HG02763 (cell line): ENCODE data around the gene CREB1.
"Not testable (repeated sequence)": the region's sequence is repeated elsewhere in the genome, so short reads cannot be mapped to it uniquely, and the experiment has no call there.

ENCODE experiments used
- ATAC-seq: cut with Tn5 transposase; IDR thresholded peaks from one replicate; pipeline ENCODE4 v1.9.1; 2021; ENCODE audit warnings: mild to moderate bottlenecking, moderate library complexity; ENCODE audit not compliant: unreplicated experiment

CREB1 gene

DNA sequence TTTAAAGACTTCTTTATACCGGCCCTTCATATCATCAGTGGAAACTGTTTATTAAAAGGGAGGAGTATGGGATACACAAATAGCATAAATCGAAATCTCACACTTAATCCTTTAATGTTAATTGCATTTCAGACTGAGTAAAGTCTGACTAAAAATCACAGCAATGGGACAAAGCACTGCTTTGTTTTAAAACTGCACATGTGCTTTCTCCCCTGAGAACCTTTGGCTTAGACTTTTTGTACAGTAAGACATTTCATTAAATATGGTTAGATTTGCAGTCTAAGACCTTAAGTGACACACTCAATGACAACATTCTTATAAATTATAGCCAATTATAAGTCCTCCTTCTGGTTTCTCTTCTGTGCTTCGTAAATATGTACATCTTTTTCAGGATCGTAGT is 83.0 kb downstream of the CREB1 start:
- no peak for ATAC-seq

- ATAC-seq, result no peak
Measured at GRCh38 chr2:207614824-207615223, 85.1 kb downstream of the CREB1 start.

DNA sequence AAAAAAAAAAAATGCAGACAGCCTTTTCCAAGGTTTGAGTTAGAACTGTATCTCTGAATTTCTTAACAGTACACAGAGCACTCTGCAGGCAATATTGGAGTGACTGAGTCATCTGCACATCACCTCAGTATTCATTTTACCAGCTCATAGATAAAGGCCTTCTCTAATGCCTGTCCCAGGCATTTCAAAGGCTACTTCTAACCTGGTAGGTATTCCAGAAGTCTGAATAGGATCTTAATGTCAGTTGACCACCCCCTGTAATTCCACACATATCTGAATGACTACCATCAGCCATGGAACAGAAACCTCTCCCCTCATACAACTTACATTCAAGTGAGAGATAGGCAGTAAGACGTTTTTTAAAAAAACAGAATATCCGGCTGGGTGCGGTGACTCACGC is 86.4 kb downstream of the CREB1 start:
- ATAC-seq, result no peak

- no peak for ATAC-seq
Measured at GRCh38 chr2:207617011-207617671, 87.4 kb downstream of the CREB1 start.

DNA sequence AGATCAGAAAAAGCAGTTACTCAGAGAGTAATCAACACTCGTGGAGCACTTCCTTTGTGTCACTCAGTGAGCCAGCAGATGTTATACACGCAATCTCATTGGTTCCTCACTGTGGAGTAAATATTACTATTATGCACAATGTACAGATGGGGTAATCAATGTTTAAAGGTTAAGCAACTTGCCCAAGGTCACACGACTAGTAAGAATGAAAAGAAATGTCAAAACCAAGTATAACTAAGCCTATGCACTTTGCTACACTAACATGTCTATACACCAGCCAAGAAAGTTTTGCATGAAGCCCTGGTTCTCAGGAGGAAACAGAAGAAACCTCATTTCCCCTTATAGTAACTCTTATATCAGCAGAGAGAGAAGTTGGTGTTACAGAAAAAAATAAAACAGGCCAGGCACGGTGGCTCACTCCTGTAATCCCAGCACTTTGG is 90.0 kb downstream of the CREB1 start:
- ATAC-seq, result peak; percentile 45

DNA sequence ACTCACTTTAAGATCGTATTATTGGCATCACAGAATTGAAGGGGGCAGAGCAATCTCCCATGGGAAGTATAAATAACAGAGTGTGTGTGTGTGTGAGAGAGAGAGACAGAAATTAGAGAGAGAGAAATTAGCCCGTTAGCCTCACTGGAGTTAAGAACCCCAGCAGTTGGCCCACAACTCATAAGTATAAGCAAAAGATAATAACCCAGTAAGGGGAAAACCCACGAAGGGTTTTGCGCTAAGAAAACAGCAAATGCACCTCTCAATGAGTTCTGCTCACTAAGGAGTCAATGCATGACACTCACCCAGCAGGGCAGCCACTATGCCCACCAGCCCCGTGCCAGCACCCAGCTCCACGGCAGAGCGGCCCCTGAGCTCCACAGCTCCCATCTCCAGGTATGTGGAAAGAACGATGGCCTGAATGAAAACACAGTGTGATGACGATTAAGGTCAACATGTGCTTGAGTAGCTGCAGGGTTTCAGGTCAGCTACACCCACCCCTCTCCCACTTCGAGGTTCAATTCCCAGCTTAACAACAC is 91.8 kb downstream of the CREB1 start:
- no peak for ATAC-seq

DNA sequence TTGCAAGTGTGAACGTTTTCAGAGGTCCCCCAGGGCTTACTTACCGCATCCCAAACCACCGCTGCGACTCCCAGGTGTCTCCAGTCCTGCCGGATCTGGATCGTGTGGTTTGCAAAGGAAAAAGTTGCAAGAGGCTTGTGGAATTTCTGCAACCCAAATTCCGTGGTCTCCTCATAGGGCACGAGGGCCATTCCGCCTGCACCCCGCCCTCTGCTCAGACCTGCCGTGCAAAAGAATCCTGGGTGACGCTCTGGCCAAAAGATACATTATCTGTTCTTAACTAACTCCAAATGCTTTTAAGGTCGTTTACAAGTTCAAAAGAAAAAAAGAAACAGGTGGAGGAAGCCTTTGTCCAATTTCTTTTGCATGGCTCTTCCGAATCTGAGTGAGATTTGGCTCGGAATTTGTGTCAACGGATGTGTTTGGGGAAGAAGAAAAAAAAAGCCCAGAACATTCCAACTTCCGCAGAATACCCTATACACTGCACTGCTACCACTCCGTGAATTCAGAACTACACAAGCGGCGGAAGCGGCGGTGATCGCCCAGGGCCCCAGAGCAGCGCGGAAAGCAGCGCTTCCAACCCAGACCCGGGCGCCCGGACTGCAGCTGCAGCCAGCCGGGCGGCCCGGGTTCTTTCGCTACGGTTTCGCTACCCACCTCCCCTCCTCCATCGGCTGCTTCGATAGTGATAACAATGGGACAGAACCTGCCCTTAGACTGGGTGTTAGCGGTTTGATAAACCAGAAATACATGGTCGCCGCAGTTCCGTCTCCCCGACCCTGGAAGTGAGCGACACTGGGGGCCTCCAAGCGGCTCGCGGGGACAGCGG is 94.6 kb downstream of the CREB1 start:
- peak; percentile 31 for ATAC-seq

GRCh38 chr2:207625014-207625907 is 95.5 kb downstream of the CREB1 start, which contains the start of gene METTL21A:
TSS of gene METTL21A (minus strand) at chr2:207625394. CDS start at chr2:207624375, 1,019 bp downstream.
- ATAC-seq, result peak; percentile 64

DNA sequence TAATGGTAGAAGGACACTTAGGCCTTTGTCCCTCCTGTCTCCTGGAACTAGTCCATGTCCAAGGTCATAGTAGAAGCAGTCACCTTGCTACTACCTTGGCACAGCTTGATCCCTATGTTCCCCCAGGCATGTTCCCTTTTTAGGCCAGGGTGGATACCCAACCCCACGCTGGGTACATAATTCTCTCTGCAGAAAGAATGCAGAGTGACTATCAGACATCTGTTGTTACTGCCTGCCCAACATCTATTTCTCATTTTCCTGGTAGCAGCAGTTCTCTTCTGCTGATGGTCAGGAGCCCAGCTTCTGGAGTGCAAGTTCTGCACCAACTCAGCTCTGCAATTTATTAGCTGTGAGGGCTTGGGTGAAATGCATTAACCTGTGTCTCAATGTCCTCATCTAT is 99.8 kb downstream of the CREB1 start:
- ATAC-seq, result no peak

- no peak for ATAC-seq
Measured at GRCh38 chr2:207630491-207630890, 100.7 kb downstream of the CREB1 start.

DNA sequence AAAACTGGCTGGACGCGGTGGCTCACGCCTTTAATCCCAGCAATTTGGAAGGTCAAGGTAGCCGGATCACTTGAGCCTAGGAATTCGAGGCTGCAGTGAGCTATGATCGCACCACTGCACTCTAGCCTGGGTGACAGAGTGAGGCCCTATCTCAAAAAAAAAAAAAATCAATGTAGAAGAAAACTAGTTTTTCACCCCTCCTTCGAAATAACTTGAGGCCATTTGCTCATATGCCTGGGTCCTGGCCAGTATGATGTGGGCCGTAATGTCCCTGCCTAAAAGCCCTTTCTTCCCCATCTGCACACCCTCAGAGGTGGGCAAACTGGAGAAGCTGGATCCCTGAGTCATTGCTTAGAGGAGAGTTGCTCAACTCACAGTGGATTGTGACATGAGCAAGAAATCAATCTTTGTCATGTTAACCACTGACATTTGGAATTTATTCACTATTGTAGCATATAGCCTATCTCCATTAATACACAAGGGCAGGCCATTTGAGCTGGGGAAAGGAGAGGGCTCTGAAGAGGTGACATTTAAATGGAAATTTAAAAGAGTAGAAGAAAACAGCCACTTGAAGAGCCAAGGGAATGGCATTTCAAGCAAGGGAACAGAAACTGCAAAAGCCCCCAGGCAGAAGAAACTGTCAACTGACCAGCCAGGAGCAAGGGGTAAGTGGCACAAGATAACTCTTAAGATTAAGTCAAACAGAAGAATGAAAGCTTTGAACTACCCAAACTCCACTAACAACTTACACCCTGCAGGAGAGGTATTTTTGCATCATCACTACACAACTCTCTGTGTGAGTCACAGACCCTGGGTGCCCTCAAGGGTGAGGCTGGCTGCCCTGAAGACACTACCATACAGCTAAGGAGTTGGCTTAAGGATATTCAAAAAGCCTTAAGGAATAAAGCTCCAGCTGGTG is 103.1 kb downstream of the CREB1 start:
- no peak for ATAC-seq

- ATAC-seq, result no peak
Measured at GRCh38 chr2:207633686-207634085, 103.9 kb downstream of the CREB1 start.

- ATAC-seq, result no peak
Measured at GRCh38 chr2:207635468-207636200, 105.9 kb downstream of the CREB1 start.

DNA sequence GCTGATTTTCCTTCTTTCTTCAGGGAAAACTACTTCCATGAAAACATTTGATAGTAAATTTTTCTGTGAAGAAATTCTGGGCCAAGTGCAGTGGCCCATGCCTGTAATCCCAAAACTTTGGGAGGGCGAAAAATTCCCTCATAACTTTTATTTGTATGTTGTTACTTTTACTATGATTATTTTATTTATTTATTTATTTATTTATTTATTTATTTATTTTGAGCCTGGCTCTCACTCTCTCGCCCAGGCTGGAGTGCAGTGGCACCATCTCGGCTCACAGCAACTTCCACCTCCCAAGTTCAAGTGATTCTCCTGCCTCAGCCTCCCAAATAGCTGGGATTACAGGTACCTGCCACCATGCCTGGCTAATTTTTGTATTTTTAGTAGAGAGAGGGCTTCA is 109.5 kb downstream of the CREB1 start:
- not testable (repeated sequence) for ATAC-seq

DNA sequence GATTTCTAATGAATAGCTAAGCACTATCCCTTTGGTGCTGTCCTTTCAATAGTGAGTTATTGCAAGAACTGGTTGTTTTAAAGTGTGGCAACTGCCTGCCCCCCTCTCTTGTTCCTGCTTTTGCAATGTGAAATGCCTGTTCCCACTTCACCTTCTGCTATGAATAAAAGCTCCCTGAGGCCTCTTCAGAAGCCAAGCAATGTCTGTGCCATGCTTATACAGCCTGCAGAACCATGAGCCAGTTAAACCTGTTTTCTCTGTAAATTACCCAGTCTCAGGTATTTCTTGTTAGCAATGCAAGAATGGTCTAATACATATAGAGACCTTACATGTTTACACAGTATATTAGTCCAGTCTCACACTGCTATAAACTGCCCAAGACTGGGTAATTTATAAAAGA is 110.4 kb downstream of the CREB1 start:
- ATAC-seq, result no peak

DNA sequence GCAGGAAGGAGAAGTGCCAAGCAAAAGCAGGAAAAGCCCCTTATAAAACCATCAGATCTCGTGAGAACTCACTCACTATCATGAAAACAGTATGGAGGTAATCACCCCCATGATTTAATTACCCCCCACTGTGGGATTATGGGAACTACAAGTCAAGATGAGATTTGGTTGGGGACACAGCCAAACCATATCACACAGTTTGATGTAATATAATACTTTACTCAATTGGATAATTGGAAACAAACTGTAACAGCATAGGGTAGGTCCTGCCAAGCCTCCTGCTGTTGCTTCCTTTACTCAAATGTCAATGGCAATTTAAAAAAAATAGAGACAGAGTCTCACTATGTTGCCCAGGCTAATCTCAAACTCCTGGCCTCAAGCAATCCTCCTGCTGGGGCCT is 110.9 kb downstream of the CREB1 start:
- no peak for ATAC-seq

- ATAC-seq, result no peak
Measured at GRCh38 chr2:207643892-207644291, 114.1 kb downstream of the CREB1 start.

GRCh38 chr2:207646582-207646981 is 116.8 kb downstream of the CREB1 start:
- ATAC-seq, result not testable (repeated sequence)
